Left kidney (tissue), 8 donors: Measurements from ENCODE around the gene LIN7B. TPM values are rescaled to one million over a fixed set of nuclear protein-coding genes. Genes with fewer than 3 reads are reported as not detected.
A peak's percentile ranks its signal among the peaks of the same experiment; 100 is the strongest.
"Not testable (repeated sequence)": the region's sequence is repeated elsewhere in the genome, so short reads cannot be mapped to it uniquely, and the experiment has no call there.

Source experiments
- DNase-seq: peaks from one replicate; pipeline ENCODE4 v3.0.0-alpha.2; 2013
- long read RNA-seq, 8 donors: transcript quantifications; one replicate each; lab custom pipeline, GENCODE V29; 2026
- polyA plus RNA-seq: library from polyadenylated mRNA; unstranded; fragments of 120-200 nt; gene quantifications from one replicate; pipeline ENCODE4 v1.2.1, GENCODE V29; 2013; ENCODE audit not compliant: insufficient read length

The LIN7B gene
- polyA plus RNA-seq, result 5.6 TPM
- long read RNA-seq, donor 1, partial matches to known transcripts, result 0 of 2 reads
- long read RNA-seq, donor 1, other reads (novel, unspliced or antisense), result 0 of 2 reads
- long read RNA-seq, donor 2, partial matches to known transcripts, result 0 of 3 reads
- long read RNA-seq, donor 2, other reads (novel, unspliced or antisense), result 0 of 3 reads
- long read RNA-seq, donor 3, partial matches to known transcripts, result 0 of 5 reads
- long read RNA-seq, donor 3, other reads (novel, unspliced or antisense), result 0 of 5 reads
- long read RNA-seq, donor 4, partial matches to known transcripts, result 5 of 6 reads
- long read RNA-seq, donor 4, other reads (novel, unspliced or antisense), result 0 of 6 reads
- long read RNA-seq, donor 5, partial matches to known transcripts, result 0 of 5 reads
- long read RNA-seq, donor 5, other reads (novel, unspliced or antisense), result 0 of 5 reads
- long read RNA-seq, donor 6, partial matches to known transcripts, result 5 of 10 reads
- long read RNA-seq, donor 6, other reads (novel, unspliced or antisense), result 0 of 10 reads
- long read RNA-seq, donor 7, partial matches to known transcripts, result 0 of 6 reads
- long read RNA-seq, donor 7, other reads (novel, unspliced or antisense), result 0 of 6 reads
- long read RNA-seq, donor 8, partial matches to known transcripts, result 0 of 4 reads
- long read RNA-seq, donor 8, other reads (novel, unspliced or antisense), result 0 of 4 reads

- DNase-seq, result peak; percentile 66
These were observed at the start of gene LIN7B for GRCh38 chr19:49113762-49114629. Gene LIN7B (plus strand): TSS chr19:49114370. CDS start chr19:49114405, 35 bp downstream.

DNA sequence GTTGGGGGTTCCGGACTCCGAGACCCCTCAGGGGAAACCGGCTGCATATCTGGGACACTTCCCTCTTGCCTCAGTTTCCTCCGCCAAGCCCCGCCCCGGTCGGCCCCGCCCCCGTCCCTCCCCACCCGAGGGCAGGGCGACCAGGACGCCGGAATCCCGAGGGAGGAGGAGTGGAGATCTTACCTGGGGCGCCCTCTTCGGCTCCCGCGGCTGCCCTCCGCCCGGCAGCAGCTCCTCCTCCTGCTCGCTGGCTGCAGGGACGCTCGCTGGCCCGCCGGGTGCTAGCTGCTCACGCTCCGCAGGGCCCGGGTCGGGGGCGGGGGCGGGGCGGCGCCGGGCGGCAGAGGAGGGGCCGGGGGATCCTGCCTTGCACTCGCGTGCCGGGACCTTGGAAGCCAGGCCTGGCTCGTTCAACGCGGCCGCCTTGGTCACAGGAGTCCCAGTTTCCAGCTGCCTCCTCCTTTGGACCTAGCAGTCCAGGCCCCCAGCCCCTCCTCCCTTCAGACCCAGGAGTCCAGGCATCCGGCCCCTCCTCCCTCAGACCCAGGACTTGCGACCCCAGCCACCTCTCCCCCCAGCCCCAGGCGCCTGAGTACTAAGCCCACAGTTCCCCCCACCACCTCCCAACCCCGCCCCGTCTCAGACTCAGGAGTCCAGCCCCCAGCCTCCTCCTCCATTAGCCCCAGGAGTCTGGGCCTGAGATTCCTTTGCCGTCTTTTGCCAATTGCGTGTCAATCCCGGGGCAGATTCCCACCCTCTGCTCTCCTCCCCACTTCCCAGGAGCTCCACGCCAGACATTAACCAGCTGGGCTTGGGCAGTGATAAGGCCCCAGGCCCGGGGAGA, 49.2 kb upstream of the LIN7B start, which contains the start of gene NTF4:
NTF4 (minus strand) TSS at position 51 of the 844 bp plus-strand sequence. CDS start 2,821 bp downstream, outside the sequence.
- peak; percentile 68 for DNase-seq

DNA sequence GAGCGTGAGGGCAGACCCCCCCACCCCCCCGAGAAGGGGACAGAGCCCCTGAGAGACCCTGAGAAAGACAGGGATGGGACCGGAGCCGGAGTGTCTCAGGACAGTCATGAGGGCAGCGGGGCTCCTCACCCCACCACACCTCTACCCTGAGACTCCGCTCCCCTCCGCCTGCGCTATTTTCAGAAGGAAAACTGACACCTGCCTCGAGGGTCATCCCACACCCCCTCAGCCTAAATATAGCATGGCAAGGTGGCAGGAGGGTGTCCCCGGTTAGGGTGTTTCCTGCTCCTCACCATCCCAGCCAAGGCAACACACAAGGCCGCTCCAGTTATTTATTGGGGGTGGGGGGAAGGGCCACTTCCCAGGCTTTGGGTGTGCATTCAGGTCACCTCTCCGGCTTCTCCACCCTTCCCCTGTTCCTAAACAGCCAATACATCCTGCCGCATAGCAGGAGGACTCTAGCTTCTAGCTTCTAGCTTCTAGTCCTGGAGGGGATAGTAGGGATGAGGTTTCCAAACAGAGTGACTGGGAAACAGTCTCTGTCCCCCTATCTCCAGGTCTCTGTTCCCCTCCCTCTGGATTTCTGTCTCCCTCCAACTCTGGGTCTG, 48.2 kb upstream of the LIN7B start:
- no peak for DNase-seq

GRCh38 chr19:49067554-49067953, 46.6 kb upstream of the LIN7B start:
- DNase-seq, result no peak

DNA sequence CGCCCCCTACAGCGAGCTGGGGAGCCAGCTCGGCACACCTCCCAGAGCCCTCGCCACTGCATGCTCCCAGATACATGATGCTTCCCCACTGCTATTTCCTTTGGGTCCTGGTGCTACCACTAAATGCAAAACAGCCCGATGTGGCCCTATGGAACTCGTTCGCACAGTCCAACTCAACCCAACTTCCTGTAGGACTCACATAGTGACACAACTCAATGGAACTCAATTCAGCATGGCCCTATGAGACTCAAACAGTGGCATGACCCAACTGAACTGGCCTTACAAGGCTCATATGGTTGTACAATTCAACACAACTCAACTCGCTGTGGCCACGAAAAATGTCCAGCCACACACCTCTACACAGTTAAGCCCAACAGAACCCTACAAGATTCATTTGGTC, 45.1 kb upstream of the LIN7B start:
- no peak for DNase-seq

DNA sequence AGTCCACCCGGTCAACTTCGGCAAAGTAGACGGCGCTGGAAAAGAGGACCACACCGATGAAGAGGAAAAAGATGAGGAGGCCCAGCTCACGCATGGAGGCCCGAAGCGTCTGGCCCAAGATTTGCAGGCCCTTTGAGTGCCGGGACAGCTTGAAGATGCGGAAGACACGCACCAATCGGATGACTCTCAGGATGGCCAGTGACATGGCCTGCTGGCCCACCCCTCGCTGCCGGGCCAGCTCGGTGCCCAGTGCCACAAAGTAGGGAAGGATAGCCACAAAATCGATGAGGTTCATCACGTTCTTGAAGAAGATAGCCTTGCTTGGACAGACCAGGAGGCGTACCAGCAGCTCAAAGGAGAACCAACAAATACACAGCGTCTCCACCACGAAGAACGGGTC, 43.8 kb upstream of the LIN7B start:
- no peak for DNase-seq

GRCh38 chr19:49071860-49072547, 42.2 kb upstream of the LIN7B start:
- no peak for DNase-seq

GRCh38 chr19:49073514-49074378, 40.4 kb upstream of the LIN7B start:
- no peak for DNase-seq

GRCh38 chr19:49074869-49075268, 39.3 kb upstream of the LIN7B start:
- DNase-seq, result not testable (repeated sequence)

- DNase-seq, result no peak
These were observed 33.8 kb upstream of the LIN7B start for GRCh38 chr19:49080392-49080791.

DNA sequence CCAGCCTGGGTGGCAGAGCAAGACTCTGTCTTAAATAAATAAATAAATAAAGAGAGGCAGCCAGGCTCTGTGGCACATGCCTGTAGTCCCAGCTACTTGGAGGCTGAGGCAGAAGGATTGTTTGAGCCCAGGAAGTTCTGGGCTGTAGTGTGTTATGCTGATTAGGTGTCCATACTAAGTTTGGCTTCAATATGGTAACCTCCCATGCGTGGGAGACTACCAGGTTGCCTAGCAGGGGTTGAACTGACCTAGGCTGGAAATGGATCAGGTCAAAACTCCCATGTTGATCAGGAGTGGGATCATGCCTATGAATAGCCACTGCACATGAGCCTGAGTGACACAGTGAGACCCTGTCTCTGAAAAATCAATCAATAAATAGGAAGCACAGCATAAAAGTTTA, 32.9 kb upstream of the LIN7B start:
- no peak for DNase-seq

DNA sequence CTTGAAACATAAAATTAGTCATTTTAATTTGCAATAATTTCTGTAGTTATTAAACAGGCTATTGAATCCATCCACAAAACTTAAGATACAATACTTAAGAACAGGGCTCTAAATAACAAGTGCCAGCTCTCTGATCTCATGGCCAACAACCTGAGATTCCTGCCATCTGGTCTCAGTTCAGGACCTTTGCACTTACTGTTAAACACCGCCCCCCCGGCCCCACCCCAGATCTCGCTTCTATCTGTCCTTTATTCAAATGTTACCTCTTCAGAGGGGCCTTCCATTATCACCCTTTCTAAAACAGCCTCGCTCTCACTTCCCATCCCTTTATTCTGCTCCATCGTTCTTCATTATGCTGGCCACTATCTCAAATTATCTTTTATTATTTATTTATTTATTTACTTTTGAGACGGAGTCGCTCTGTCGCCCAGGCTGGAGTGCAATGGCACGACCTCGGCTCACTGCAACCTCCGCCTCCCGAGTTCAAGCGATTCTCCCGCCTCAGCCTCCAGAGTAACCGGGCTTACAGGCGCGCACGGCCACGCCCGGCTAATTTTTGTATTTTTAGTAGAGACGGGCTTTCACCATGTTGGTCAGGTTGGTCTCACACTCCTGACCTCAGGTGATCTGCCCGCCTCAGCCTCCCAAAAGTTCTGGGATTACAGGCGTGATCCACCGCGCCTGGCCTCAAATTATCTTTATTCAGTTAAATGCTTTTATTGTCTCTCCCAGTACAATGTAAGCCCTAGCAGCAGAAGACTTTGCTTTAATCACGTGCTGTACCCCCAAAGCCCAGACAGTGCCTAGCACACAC, 29.8 kb upstream of the LIN7B start:
- DNase-seq, result no peak

- DNase-seq, result peak; percentile 99
These were observed 28.9 kb upstream of the LIN7B start, which contains the start of gene SNRNP70 for GRCh38 chr19:49085020-49085867. Gene SNRNP70 (plus strand): TSS chr19:49085451. CDS start chr19:49086415, 964 bp downstream.

DNA sequence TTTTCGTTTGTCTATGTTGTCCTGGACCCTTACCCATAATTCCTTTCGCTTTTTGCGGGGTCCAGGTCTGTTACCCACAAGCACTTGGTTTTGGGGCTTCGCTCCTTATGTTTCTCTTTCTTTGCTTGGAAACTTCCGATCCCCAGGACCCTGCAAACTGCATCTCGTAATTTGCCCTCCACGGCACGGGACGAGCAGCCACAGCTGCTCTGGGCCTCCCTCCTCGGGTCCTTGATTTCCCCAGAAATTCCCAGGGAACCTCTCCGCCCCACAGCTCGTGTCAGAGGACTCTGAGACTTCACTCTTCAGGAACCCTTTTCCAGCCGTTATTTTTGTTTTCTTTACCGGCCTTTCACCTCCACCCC, 28.3 kb upstream of the LIN7B start:
- DNase-seq, result no peak

- no peak for DNase-seq
These were observed 27.9 kb upstream of the LIN7B start for GRCh38 chr19:49086296-49086695.

GRCh38 chr19:49091391-49092038, 22.7 kb upstream of the LIN7B start:
- no peak for DNase-seq

GRCh38 chr19:49092686-49093085, 21.5 kb upstream of the LIN7B start:
- DNase-seq, result no peak
